GM19452 (cell line): ENCODE data around the gene STAT6.

Experiments used
- ATAC-seq: cut with Tn5 transposase; IDR thresholded peaks from one replicate; pipeline ENCODE4 v1.9.1; 2021; ENCODE audit not compliant: unreplicated experiment

Gene STAT6

GRCh38 chr12:57146092-57146491, 34.9 kb upstream of the STAT6 start:
- ATAC-seq: no peak

- ATAC-seq: no peak
Measured at GRCh38 chr12:57145460-57146059, 34.4 kb upstream of the STAT6 start.

GRCh38 chr12:57143454-57143853, 32.3 kb upstream of the STAT6 start:
- no peak for ATAC-seq

GRCh38 chr12:57142727-57143126, 31.6 kb upstream of the STAT6 start:
- no peak for ATAC-seq

GRCh38 chr12:57142121-57142520, 31.0 kb upstream of the STAT6 start:
- ATAC-seq: no peak

GRCh38 chr12:57141249-57141648, 30.1 kb upstream of the STAT6 start:
- no peak for ATAC-seq

- no peak for ATAC-seq
Measured at GRCh38 chr12:57139796-57140649, 28.9 kb upstream of the STAT6 start.

GRCh38 chr12:57138526-57139272, 27.5 kb upstream of the STAT6 start:
- ATAC-seq: no peak

- no peak for ATAC-seq
Measured at GRCh38 chr12:57135527-57136326, 24.6 kb upstream of the STAT6 start.

- ATAC-seq: no peak
Measured at GRCh38 chr12:57134949-57135348, 23.8 kb upstream of the STAT6 start.

GRCh38 chr12:57133916-57134315, 22.8 kb upstream of the STAT6 start:
- no peak for ATAC-seq

GRCh38 chr12:57133013-57133569, 21.9 kb upstream of the STAT6 start:
- ATAC-seq: no peak

GRCh38 chr12:57131896-57132744, 21.0 kb upstream of the STAT6 start:
- ATAC-seq: no peak

GRCh38 chr12:57130941-57131340, 19.8 kb upstream of the STAT6 start:
- ATAC-seq: no peak

GRCh38 chr12:57129889-57130288, 18.7 kb upstream of the STAT6 start:
- ATAC-seq: no peak

GRCh38 chr12:57129321-57129842, 18.2 kb upstream of the STAT6 start:
- no peak for ATAC-seq

- no peak for ATAC-seq
Measured at GRCh38 chr12:57128519-57129247, 17.5 kb upstream of the STAT6 start.

- no peak for ATAC-seq
Measured at GRCh38 chr12:57127726-57128518, 16.8 kb upstream of the STAT6 start, which contains the start of gene LRP1. Gene LRP1 (plus strand): TSS chr12:57128483. CDS start chr12:57128965, 482 bp downstream.
